ENCODE measurements around the gene NOD1.

DNA sequence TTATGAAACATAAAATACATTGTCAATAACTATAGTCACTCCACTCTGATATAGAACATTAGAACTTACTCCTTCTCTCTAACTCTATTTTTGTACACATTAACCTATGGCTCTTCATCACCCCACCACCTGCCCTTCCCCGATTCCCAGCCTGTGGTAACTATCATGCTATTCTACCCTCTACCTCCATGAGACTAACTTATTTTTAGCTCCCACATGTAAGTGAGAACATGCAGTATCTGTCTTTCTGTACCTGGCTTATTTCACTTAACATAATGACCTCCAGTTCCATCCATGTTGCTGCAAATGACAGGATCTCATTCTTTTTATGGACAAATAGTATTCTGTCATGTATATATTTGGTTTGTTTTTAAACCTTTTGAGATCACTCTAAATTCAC, 8.8 kb upstream of the NOD1 start:
- TF ChIP-seq, protein P1, sequence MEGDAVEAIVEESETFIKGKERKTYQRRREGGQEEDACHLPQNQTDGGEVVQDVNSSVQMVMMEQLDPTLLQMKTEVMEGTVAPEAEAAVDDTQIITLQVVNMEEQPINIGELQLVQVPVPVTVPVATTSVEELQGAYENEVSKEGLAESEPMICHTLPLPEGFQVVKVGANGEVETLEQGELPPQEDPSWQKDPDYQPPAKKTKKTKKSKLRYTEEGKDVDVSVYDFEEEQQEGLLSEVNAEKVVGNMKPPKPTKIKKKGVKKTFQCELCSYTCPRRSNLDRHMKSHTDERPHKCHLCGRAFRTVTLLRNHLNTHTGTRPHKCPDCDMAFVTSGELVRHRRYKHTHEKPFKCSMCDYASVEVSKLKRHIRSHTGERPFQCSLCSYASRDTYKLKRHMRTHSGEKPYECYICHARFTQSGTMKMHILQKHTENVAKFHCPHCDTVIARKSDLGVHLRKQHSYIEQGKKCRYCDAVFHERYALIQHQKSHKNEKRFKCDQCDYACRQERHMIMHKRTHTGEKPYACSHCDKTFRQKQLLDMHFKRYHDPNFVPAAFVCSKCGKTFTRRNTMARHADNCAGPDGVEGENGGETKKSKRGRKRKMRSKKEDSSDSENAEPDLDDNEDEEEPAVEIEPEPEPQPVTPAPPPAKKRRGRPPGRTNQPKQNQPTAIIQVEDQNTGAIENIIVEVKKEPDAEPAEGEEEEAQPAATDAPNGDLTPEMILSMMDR (IDR thresholded peaks at IDR 0.05): no peak
- TF ChIP-seq POLR2A (IDR thresholded peaks at IDR 0.05): no peak
